Vagina (tissue), 2 donors: ENCODE measurements around the gene SLC3A2.

Experiments
- CTCF ChIP-seq, 3 experiments: fragments of 450-650 bp in 2 of 3; fragments of 200-600 bp in 1 of 3; sonication (generic) in 1 of 3; IDR thresholded peaks; one replicate each; pipeline ENCODE4 v1.5.1; 2017 to 2019; ENCODE audit warnings: antibody characterized with exemption in 3 of 3, mild to moderate bottlenecking in 2 of 3, moderate library complexity in 2 of 3
- POLR2A ChIP-seq, 2 donors: fragments of 450-650 bp; IDR thresholded peaks; one replicate each; pipeline ENCODE4 v1.6.1; 2017; ENCODE audit warnings: antibody characterized with exemption in 2 of 2, mild to moderate bottlenecking in 2 of 2, moderate library complexity in 2 of 2

- no peak for TF ChIP-seq CTCF (IDR thresholded peaks at IDR 0.05)
- no peak for TF ChIP-seq POLR2A (IDR thresholded peaks at IDR 0.05)
Measured at GRCh38 chr11:62925745-62926679, 45.3 kb downstream of the SLC3A2 start.
